Measurements from ENCODE around the gene CD180. TPM values are rescaled to one million over a fixed set of nuclear protein-coding genes. Genes with fewer than 3 reads are reported as not detected.

Gene CD180
- total RNA-seq, 1 experiment from 2014 or later, result not detected

- no peak for TF ChIP-seq REST (IDR thresholded peaks at IDR 0.05; ENCODE audit: low read depth)
- TF ChIP-seq JUND (IDR thresholded peaks at IDR 0.05), result peak; percentile 60
Observed at GRCh38 chr5:67206929-67207328, 10.3 kb upstream of the CD180 start (continued).

GRCh38 chr5:67206461-67206860, 9.9 kb upstream of the CD180 start:
- Histone ChIP-seq H4K20me1 (ENCODE audit: insufficient read depth) (no peaks in the 10 kb centered on the region), H3K4me1 (ENCODE audit: control insufficient read depth in 1 of 2, insufficient read depth in 2 of 2, low read length in 2 of 2) (peaks cover 2 to 43% of the 10 kb centered on the region in 2 experiments), H3K79me2 (ENCODE audit: insufficient read depth, low read length) (no peaks in the 10 kb centered on the region), H3K4me2 (ENCODE audit: low read length) (peak overlapping the region; percentile 53), H3K36me3 (ENCODE audit: control insufficient read depth in 1 of 2, insufficient read depth in 2 of 2, low read length in 2 of 2) (no peaks in the 10 kb centered on the region), H3K9me2 (ENCODE audit: insufficient read depth) (no peaks in the 10 kb centered on the region), H3K27ac (ENCODE audit: low read depth, low read length) (no peak overlapping the region), H3K9me3 (ENCODE audit: control insufficient read depth in 1 of 2, insufficient read depth in 1 of 2, low read depth in 1 of 2, low read length in 2 of 2) (no peaks in the 10 kb centered on the region), H3K4me3 (replicated peaks in 1 of 2; ENCODE audit: low read depth in 1 of 2, low read length in 2 of 2) (peak overlapping the region in 1 of 2 experiments; percentile 4; a peak in 1 of 4 replicates), H3K9ac (ENCODE audit: low read length) (no peak overlapping the region), H3K27me3 (ENCODE audit: insufficient read depth, low read length) (no peaks in the 10 kb centered on the region), H2AFZ (ENCODE audit: low read depth, low read length, poor library complexity, severe bottlenecking) (peak overlapping the region; percentile 3)
- no peak for TF ChIP-seq REST (IDR thresholded peaks at IDR 0.05; ENCODE audit: low read depth)
- TF ChIP-seq CBX3 (IDR thresholded peaks at IDR 0.05; ENCODE audit: low read depth), result no peak
- TF ChIP-seq ZFX (IDR thresholded peaks at IDR 0.05), result no peak
- TF ChIP-seq JUND (IDR thresholded peaks at IDR 0.05), result no peak
- TF ChIP-seq ZBTB33 (IDR thresholded peaks at IDR 0.05; ENCODE audit: extremely low read depth, insufficient replicate concordance, low read length), result no peak
- TF ChIP-seq EZH2phosphoT487 (IDR thresholded peaks at IDR 0.05; ENCODE audit: borderline replicate concordance), result no peak
- no peak for TF ChIP-seq POLR2AphosphoS5 (IDR thresholded peaks at IDR 0.05; ENCODE audit: low read depth, low read length)
- ChIA-PET RAD21 (ENCODE audit: low non-redundant PET in 1 of 2, low total read pairs in 2 of 2, uncharacterized antibody in 2 of 2, unreplicated experiment in 2 of 2) (no interaction called here), CTCF (interaction anchor here (0.8 to 3.3 kb wide), 5 partner anchors 40 to 1047 kb away, joined by 3 to 30 read pairs (median 4); no protein-coding TSS in a partner anchor), POLR2A (no interaction called here)
- BruUV-seq (replicated peaks), result no TSS peak
- ATAC-seq (no peak), DNase-seq (ENCODE audit: low read depth, low spot score) (no peak)
- intact Hi-C loops (cut with micrococcal nuclease), result loop anchor here (5.0 to 10.0 kb wide), 4 partner anchors 204 to 902 kb away; no protein-coding TSS in a partner anchor

Data from HCT116 (cell line).